GM10266 (cell line): Measurements from ENCODE around the gene LARP7.

Experiments used
- DNase-seq: peaks from one replicate; pipeline ENCODE4 v3.0.0; 2012; ENCODE audit errors: extremely low spot score
- TF ChIP-seq, protein P1 (sequence below): IDR thresholded peaks from 2 replicates; pipeline ENCODE4 v1.5.1; 2012; ENCODE audit warnings: mild to moderate bottlenecking, low read depth; ENCODE audit not compliant: control insufficient read depth, insufficient read depth; ENCODE audit errors: missing control alignments

The LARP7 gene

DNA sequence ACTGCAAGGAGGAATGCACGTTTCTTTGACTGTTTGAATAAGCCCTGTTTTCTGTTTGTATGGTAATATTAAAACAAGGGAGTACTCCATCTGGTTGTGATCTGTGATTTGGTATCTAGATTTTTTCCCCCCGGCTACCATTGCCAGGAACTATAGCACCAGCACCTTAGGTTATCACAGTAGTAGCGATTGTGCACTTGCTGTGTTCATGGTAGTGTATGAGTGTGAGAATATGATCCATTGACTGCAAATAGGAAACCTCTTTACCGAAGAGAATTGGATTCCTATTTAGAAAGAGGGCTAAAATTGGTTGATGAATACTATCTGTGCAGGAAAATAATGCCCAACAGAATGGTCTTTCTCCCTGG, 69.9 kb downstream of the LARP7 start:
- peak; percentile 16 for DNase-seq

More for the DNA sequence above, 69.9 kb downstream of the LARP7 start:
- TF ChIP-seq, protein P1, sequence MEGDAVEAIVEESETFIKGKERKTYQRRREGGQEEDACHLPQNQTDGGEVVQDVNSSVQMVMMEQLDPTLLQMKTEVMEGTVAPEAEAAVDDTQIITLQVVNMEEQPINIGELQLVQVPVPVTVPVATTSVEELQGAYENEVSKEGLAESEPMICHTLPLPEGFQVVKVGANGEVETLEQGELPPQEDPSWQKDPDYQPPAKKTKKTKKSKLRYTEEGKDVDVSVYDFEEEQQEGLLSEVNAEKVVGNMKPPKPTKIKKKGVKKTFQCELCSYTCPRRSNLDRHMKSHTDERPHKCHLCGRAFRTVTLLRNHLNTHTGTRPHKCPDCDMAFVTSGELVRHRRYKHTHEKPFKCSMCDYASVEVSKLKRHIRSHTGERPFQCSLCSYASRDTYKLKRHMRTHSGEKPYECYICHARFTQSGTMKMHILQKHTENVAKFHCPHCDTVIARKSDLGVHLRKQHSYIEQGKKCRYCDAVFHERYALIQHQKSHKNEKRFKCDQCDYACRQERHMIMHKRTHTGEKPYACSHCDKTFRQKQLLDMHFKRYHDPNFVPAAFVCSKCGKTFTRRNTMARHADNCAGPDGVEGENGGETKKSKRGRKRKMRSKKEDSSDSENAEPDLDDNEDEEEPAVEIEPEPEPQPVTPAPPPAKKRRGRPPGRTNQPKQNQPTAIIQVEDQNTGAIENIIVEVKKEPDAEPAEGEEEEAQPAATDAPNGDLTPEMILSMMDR = no peak
